GM08714 (cell line): Measurements from ENCODE around the gene ZFAND3.

ENCODE experiments used
- H3K4me3 ChIP-seq: fragments of 200-500 bp; sonication (Bioruptor generic); 2 replicates; pipeline ENCODE4 v1.5.1; 2014; ENCODE audit warnings: mild to moderate bottlenecking, low read length, inconsistent platforms
- ZNF274 ChIP-seq: IDR thresholded peaks from 2 replicates; pipeline ENCODE4 v1.6.1; 2012; ENCODE audit warnings: mild to moderate bottlenecking, low read depth, low read length

Gene ZFAND3

DNA sequence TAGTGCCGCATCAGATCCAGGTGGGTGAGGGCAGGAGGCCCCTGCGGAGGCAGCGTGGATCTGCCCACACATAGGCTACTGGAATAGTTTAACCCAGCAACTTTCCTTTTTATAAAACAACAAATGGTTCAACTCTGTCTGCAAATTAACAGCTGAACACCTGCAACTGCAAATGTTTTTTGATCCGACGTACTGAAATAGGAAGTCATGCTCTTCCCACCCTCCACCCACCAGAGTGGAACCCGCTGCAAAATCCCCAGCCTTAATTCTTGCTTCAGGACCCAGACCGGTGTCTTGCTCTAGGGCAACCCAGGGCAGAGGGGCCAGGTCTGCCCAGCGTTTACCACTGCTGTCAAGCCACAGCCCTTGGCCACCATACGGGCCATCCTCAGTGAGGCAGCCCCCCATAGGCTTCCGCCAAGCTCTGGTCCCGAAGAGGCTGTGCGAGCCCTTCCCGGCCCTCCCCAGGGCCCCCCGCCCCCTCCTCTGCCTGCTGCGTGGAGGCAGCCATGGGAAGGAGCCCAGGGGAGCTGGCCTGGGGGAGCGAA lies 334.3 kb downstream of the ZFAND3 start:
- no peak for TF ChIP-seq ZNF274
- no peak overlapping the region for H3K4me3 ChIP-seq

DNA sequence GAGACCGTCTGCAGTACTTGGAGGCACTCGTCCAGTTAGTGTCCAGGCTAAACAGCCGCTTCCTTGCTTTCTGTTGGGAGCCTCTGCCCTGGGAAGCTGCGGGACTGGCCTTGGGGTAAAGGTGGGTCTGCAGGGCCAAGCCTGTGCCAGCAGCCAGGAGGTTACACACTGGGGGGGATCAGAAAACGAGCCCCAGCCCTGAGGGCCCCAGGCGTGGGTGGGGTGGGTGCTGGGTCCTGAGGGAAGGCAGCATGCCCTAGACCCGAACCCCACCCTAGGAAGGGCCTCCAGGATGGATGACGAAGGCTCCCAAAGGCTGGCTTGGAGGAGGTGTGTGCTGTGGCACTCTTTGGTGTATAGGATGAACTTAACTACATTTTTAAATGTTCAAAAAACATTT lies 335.2 kb downstream of the ZFAND3 start:
- no peak overlapping the region for H3K4me3 ChIP-seq
- no peak for TF ChIP-seq ZNF274

DNA sequence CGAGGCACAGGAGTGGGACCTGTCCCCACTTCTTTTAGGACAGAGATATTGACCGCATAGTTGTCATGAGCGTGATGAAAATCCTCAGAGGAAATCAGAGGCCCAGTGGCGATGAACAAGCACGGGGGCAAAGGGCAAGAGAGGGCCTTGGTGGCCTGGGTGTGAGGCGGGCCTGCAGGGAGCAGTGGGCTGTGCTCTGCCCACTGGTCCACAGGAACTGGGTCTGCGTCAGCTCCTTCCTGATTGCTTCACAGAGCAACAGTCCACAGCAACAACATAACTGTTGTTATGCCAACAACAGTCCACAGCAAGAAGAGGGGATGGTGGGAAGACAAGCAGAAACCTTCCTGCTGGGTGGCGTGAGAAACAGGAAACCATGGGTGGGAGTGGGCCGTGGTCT lies 335.6 kb downstream of the ZFAND3 start:
- no peak overlapping the region for H3K4me3 ChIP-seq
- TF ChIP-seq ZNF274, result no peak

DNA sequence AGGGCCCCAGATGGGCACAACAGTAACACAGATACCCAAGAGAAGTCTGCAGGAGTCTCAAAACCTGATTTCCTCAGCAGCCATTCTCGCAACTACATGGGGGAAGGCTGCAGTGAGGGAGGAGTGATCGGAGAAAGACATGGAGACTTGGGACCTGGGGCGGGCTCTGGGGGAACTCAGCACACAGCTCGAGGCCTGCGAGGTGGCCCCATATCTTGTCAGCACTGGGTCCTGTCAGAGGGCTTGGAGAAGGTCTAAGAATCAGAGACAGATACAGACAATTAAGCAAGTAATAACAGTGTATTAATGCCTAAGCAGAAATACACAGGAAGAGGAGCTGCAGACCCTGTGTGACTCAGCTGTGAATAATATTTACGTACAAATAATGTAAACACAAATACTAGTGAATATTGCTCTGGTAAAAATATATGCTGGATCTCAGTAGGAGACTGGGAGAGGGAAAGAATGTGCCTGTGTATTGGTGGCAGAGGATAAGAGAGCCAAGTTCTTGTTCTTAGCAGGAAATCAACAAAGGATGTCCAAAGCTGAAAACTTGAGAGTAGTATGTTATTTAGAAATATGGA lies 336.2 kb downstream of the ZFAND3 start:
- H3K4me3 ChIP-seq, result no peak overlapping the region
- no peak for TF ChIP-seq ZNF274

DNA sequence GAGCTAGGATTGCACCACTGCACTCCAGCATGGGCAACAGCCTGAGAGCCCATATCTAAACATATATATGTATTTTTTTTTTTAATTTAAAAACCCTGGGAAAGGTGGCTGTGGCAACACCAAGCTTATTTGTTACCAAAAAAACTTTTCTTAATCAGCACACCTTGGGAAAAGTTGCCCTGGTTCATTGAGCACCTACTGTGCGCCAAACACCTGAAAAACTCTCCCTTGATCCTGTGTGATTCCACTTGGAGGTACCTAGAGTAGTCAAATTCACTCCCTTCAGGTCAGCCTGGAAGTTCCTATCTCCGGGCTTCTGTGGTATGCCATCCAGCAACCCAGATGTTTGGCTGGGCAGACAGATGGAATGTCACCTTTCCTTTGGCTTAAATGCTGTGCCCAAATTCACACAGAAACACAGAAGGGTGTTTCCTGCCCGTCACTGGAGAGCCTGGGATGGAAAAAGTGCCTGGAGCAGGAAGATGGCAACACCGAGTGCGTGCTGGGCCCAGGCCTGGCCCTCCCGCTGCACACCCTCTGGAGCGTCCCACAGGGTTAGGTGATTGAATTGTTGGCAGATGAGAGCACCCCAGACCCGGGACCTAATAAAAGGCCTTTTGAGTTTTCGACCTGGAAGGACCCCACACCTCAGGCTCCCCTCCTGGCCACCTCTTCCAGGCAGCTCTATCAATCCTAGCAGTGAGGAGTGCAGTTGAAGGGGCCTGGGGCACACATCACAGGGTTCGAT lies 337.5 kb downstream of the ZFAND3 start:
- no peak for TF ChIP-seq ZNF274
- H3K4me3 ChIP-seq, result no peak overlapping the region

DNA sequence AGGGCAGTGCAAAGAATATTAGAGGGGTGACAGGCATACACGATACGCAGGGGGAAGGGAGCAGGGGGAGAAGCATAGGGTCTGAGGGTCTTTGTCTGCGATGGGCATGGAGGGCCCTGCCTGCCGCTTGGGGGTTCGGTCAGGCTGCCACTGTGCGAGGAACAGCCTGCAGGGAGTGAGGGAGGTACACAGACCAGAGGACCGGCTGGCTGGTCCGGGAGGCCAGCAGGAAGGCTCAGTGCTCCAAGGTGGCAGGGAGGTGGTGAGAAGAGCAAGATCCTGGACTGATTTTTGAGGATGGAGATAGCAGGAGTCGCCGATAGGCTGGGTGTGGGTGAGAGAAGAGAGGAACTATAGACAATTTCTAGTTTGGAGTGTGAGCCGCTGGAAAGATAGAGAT lies 338.4 kb downstream of the ZFAND3 start:
- no peak for TF ChIP-seq ZNF274
- no peak overlapping the region for H3K4me3 ChIP-seq

DNA sequence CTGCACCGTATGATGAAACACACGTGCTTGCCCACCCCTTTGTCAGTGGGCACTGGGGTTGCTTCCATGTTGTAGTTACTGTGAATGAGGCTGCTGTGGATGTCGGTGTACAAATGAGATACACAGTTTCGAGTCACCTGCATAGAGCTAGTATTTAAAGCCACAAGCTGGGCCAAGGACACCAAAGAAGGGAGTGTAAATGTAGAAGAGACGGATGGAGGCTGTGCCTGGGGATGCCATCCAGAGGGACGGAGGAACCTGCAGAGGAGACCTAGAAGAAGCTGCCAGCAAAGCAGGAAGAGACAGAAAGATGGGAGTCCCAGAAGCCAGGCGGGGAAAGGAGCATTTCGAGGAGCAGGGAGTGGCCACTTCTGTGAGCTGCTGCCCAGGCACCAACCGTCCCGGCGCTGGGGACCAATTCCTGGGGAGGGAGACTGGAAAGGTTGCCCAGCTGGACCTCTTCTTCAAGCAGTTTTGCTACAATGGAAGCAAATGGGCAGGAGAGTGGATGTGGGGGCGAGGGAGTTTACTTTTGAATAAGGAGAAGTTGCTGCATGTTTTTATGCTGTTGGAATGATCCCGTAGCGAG lies 339.3 kb downstream of the ZFAND3 start:
- no peak overlapping the region for H3K4me3 ChIP-seq
- TF ChIP-seq ZNF274, result no peak

DNA sequence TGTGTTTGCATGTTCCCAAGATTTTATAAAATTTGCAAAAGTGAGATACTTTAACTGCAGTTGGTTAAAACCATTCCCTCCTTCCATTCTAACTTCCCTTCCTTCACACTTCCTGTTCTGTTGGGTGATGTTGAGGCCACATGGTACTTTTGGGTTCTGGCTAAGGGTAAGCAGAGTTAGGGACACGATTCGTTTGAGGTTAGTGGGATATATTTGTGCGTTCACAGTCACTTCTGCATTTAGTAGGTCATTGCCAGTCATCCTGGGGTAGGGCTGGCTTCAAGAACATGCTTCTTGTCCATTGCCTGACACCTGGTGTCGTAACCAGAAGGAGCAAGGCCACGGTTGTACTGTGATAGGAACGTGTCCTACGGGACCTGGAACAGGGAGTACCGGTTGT lies 340.1 kb downstream of the ZFAND3 start:
- no peak overlapping the region for H3K4me3 ChIP-seq
- TF ChIP-seq ZNF274, result no peak

DNA sequence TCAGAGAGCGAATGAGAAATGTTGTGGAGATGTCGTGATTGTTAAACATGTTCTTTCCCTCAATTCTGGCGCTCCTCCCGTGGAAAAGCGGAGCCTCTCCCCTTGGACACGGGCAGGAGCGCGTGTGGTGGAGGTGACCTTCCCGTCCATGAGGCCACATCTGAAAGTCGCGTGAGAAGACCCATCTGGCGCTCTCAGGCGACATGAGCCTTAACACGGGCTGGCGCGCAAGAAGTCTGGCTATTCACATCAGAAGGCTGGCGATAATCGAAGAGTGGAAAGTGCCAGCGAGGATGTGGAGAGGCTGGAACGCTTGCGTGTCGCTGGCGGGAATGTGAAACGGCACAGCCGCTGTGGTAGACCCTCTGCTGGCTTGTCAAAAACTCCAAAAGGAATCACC lies 341.3 kb downstream of the ZFAND3 start:
- TF ChIP-seq ZNF274, result no peak
- H3K4me3 ChIP-seq, result no peak overlapping the region

DNA sequence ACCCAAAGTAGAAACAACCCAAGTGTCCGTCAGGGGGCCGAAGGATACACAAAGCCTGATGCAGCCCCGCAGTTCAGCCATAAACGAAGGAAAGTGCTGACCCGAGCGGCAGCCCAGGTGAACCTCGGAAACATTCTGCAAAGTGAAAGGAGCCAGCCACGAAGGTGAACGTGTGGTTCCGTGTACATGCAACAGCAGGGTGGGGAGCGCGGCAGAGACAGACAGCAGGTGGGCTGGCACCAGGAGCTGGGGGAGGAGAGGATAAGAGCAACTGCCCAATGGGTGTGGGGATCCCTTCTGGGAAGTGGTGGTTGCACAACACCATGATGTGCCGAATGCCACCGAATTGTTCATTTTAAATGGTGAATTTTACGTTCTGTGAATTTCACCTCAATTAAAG lies 341.8 kb downstream of the ZFAND3 start:
- no peak overlapping the region for H3K4me3 ChIP-seq
- no peak for TF ChIP-seq ZNF274

DNA sequence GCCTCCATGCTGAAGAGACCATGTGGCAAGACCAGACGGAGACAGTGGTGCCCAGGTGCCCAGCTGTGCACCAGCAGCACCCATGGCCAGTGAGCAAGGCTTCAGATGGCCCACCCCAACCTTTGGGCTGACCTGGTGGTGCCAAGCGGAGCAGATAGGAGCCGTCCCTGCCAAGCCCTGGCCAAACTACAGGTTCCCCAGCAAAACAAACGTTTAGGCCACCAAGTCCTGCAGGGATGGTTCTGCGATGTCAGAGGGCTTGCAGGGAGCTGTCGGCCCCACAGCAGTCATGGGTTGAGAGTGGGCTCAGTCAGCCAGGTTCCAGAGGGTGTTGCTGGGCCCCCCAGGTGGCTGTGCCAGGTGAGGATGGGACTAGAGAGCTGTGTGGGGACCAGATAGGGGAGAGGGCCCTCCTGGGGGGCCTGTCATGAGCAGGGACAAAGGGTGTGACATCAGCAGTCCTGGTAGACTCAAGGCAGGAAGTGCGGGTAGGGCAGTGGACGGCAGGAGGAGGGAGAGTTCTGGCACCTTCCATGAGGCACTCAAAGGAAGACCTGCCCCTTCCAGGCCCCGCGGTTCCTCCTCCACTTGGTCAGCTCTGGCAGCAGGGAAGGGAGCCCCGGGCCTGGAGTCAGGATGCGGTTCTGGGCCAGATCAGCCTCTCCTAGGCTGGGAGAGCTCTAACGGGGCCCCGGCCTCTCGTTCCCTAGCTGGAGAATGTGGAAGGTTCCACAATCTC lies 342.4 kb downstream of the ZFAND3 start:
- no peak for TF ChIP-seq ZNF274
- H3K4me3 ChIP-seq, result no peak overlapping the region

DNA sequence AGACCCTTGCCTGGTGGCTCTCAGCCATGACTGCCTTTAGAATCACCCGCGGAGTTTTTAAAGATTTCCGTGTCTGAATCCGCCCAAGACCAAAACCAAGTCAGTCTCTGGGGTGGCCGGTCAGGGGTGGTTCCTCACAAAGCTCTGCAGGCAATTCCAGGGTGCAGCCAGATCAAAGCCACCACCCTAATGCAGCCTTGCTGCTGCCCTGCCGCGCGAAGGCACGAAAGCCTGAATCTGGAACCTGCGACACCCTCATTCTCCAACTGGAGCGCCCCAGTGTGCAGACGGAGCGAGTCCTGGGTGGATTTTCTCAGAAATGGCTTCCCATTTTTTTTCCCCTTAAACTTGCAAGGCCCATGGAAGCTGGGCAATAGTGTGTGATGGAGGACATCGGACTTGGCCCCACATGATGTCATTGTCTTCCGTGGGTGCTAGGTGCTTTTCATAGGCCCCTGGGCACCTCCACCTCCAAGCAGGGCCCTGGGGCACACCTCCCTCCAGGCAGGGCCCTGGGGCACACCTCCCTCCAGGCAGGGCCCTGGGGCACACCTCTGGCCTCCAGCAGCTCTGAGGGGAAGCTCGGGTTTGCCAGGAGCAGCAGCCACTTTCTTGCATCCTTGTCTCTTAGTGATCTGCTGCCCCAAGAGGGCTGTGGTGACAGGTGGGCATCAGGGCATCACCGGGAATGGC lies 343.1 kb downstream of the ZFAND3 start:
- TF ChIP-seq ZNF274, result no peak
- H3K4me3 ChIP-seq, result no peak overlapping the region

DNA sequence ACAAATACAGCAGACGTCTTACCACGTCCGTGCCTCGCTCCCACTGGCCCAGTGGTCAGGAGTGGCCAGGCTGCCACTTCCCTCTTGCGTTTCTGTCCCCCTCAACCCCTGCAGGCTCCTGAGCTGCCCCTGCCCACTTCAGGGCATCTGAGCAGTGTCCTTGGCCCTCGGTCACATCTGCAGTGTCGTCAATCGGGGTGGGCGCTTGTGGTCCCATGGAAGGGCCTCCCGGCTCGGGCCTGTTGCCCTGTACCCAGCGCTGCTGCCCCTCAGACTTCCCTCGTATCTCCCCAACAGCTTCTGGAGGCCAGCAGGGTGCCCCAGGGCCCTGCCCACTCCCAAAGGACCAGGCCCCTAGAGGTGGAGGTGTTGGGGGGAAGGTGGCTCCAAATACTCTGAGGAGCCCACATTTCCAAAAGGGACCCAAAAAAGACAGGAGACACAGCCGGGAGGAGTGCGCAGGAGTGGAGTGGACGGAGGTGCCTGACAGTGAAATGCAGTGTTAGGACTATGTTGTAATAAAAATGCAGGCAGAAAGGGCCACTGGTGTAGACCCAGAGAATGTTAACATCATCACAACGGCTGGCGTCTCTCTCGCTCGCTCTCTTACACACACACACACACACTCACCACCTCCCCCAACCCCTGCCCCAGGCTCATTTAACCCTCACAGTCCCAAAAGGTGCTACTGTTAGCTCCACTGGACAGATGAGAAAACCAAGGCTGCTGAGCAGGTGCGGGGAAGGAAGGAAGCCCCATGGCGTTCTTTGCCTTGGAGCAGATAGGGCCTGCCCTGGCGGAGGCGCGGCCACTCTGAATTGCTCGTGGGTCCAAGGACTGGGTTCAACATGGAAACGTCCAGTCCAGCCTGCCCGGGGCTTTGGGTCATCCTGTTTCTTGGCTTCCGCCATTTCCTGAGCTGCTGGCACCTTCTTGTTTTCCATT lies 343.9 kb downstream of the ZFAND3 start:
- H3K4me3 ChIP-seq, result no peak overlapping the region
- no peak for TF ChIP-seq ZNF274

DNA sequence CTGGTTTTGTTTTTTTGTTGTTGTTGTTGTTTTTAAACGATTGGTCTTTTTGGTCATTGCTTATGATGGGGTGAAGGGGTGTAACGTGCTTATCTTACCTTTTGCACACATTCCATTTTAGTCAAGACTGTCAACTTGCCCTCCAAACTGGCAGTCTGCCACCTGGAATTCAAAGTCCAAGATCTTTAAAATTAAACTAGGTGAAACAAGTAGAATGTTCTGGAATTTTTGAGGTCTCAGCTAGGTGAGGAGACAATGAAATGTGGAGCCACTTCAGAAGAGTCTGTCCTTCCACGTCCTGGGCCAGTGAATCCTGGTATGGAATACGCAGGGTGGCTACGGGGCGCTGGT lies 344.6 kb downstream of the ZFAND3 start:
- TF ChIP-seq ZNF274, result no peak
- H3K4me3 ChIP-seq, result no peak overlapping the region
